Endometrium (tissue), 2 donors: Measurements from ENCODE around the gene ENOX1.

Experiments used
- FAIRE-seq: peaks from 2 replicates; lab custom pipeline; 2012; peaks lifted over from hg19 to GRCh38; lab: Jason Lieb, UNC
- donor health status: control.
- donor health status: control.

Gene ENOX1

GRCh38 chr13:43286751-43287150 is 500.0 kb downstream of the ENOX1 start:
- no peak for FAIRE-seq

- no peak for FAIRE-seq
Observed at GRCh38 chr13:43285933-43286597, 500.7 kb downstream of the ENOX1 start.

- FAIRE-seq, result no peak
Observed at GRCh38 chr13:43284162-43284561, 502.6 kb downstream of the ENOX1 start.

GRCh38 chr13:43279696-43280095 is 507.1 kb downstream of the ENOX1 start:
- FAIRE-seq, result no peak

- no peak for FAIRE-seq
Observed at GRCh38 chr13:43278127-43278526, 508.6 kb downstream of the ENOX1 start.

GRCh38 chr13:43277142-43277541 is 509.6 kb downstream of the ENOX1 start:
- no peak for FAIRE-seq

GRCh38 chr13:43274881-43275280 is 511.9 kb downstream of the ENOX1 start:
- FAIRE-seq, result no peak

GRCh38 chr13:43273362-43273761 is 513.4 kb downstream of the ENOX1 start:
- FAIRE-seq, result no peak

GRCh38 chr13:43272851-43273250 is 513.9 kb downstream of the ENOX1 start:
- FAIRE-seq, result no peak

- FAIRE-seq, result no peak
Observed at GRCh38 chr13:43271152-43271551, 515.6 kb downstream of the ENOX1 start.

GRCh38 chr13:43270130-43270830 is 516.5 kb downstream of the ENOX1 start:
- no peak for FAIRE-seq

GRCh38 chr13:43269037-43269481 is 517.7 kb downstream of the ENOX1 start:
- no peak for FAIRE-seq

GRCh38 chr13:43268632-43269031 is 518.1 kb downstream of the ENOX1 start:
- FAIRE-seq, result no peak

GRCh38 chr13:43267916-43268315 is 518.9 kb downstream of the ENOX1 start:
- FAIRE-seq, result no peak

- no peak for FAIRE-seq
Observed at GRCh38 chr13:43266936-43267615, 519.7 kb downstream of the ENOX1 start.

GRCh38 chr13:43265028-43265427 is 521.7 kb downstream of the ENOX1 start:
- no peak for FAIRE-seq

- no peak for FAIRE-seq
Observed at GRCh38 chr13:43264458-43264857, 522.3 kb downstream of the ENOX1 start.

- no peak for FAIRE-seq
Observed at GRCh38 chr13:43263047-43263446, 523.7 kb downstream of the ENOX1 start.

GRCh38 chr13:43260999-43261398 is 525.8 kb downstream of the ENOX1 start:
- no peak for FAIRE-seq

- FAIRE-seq, result no peak
Observed at GRCh38 chr13:43258771-43259170, 528.0 kb downstream of the ENOX1 start.

- no peak for FAIRE-seq
Observed at GRCh38 chr13:43257765-43258164, 529.0 kb downstream of the ENOX1 start.

GRCh38 chr13:43251961-43252360 is 534.8 kb downstream of the ENOX1 start:
- no peak for FAIRE-seq

GRCh38 chr13:43246382-43246781 is 540.4 kb downstream of the ENOX1 start:
- no peak for FAIRE-seq
